Sigmoid colon (tissue), 7 donors: Measurements from ENCODE around the gene NTHL1. TPM values are rescaled to one million over a fixed set of nuclear protein-coding genes. Genes with fewer than 3 reads are reported as not detected.

Source experiments
- DNase-seq: peaks from one replicate; pipeline ENCODE4 v3.0.0-alpha.2; 2019
- H3K27ac ChIP-seq, 4 donors: fragments of 200-600 bp; sonication (generic); one replicate each; pipeline ENCODE4 v1.5.1; 2016 to 2019; ENCODE audit warnings: mild to moderate bottlenecking in 1 of 4
- H3K27me3 ChIP-seq, 3 donors: fragments of 200-600 bp; sonication (generic); one replicate each; pipeline ENCODE4 v1.5.1; 2019; ENCODE audit warnings: mild to moderate bottlenecking in 1 of 3
- H3K36me3 ChIP-seq, 4 donors: fragments of 200-600 bp; sonication (generic); one replicate each; pipeline ENCODE4 v1.5.1; 2016 to 2019
- H3K4me1 ChIP-seq, 4 donors: fragments of 200-600 bp; sonication (generic); one replicate each; pipeline ENCODE4 v1.5.1; 2017 to 2019
- H3K4me3 ChIP-seq, 4 donors: fragments of 200-600 bp; sonication (generic); one replicate each; pipeline ENCODE4 v1.5.1; 2017 to 2019; ENCODE audit warnings: mild to moderate bottlenecking in 2 of 4, moderate library complexity in 1 of 4
- H3K9me3 ChIP-seq, 4 donors: fragments of 200-600 bp in 3 of 4; sonication (generic) in 3 of 4; one replicate each; pipeline versions ENCODE4 v1.5.1 to v1.6.1; 2013 to 2019
- EP300 ChIP-seq, 4 donors: sonication (generic); formaldehyde crosslinking; IDR thresholded peaks; one replicate each; pipeline ENCODE4 v1.6.1; 2017; ENCODE audit warnings: antibody characterized with exemption in 4 of 4
- POLR2A ChIP-seq, 2 donors: fragments of 450-650 bp; IDR thresholded peaks; one replicate each; pipeline ENCODE4 v1.6.1; 2016; ENCODE audit warnings: antibody characterized with exemption in 2 of 2, mild to moderate bottlenecking in 2 of 2, moderate library complexity in 2 of 2
- POLR2AphosphoS5 ChIP-seq, 4 donors: sonication (generic); formaldehyde crosslinking; IDR thresholded peaks; one replicate each; pipeline ENCODE4 v1.6.1; 2017; ENCODE audit warnings: antibody characterized with exemption in 4 of 4
- WGBS, 2 donors: extraction: QIAGEN DNeasy Blood & Tissue Kit; methylation state at CpG; one replicate each; pipeline ENCODE4 v1.1.7; 2013; 5-methylcytosine and 5-hydroxymethylcytosine counted together
- intact Hi-C: fragments of 100-400 bp; cut with DNase I; formaldehyde crosslinking; loops from one replicate; pipeline ENCODE4 v1.15.1; 2023
- polyA plus RNA-seq, 3 donors: library from polyadenylated mRNA; stranded (reverse); fragments of 200-250 nt; gene quantifications; one replicate each; pipeline ENCODE4 v1.2.3, GENCODE V29; 2013
- total RNA-seq, 4 donors: library from RNA; depleted of rRNA; stranded (reverse); fragments of >200 nt; gene quantifications; one replicate each; pipeline ENCODE4 v1.1.0, GENCODE V29; 2016
- TF ChIP-seq, protein P1 (sequence below), 4 experiments: fragments of 450-650 bp in 3 of 4; fragments of 200-600 bp in 1 of 4; IDR thresholded peaks; one replicate each; pipeline ENCODE4 v1.5.1; 2016 to 2019; ENCODE audit warnings: antibody characterized with exemption in 4 of 4, mild to moderate bottlenecking in 3 of 4, moderate library complexity in 2 of 4
- donor health status: healthy with polysubstance abuse.
- donor health status: Bipolar disorder and iron deficiency.
- donor health status: healthy.

Gene NTHL1
- total and polyA plus RNA-seq, 7 donors, result 18.4 to 44.5 (median 28.5) TPM

DNA sequence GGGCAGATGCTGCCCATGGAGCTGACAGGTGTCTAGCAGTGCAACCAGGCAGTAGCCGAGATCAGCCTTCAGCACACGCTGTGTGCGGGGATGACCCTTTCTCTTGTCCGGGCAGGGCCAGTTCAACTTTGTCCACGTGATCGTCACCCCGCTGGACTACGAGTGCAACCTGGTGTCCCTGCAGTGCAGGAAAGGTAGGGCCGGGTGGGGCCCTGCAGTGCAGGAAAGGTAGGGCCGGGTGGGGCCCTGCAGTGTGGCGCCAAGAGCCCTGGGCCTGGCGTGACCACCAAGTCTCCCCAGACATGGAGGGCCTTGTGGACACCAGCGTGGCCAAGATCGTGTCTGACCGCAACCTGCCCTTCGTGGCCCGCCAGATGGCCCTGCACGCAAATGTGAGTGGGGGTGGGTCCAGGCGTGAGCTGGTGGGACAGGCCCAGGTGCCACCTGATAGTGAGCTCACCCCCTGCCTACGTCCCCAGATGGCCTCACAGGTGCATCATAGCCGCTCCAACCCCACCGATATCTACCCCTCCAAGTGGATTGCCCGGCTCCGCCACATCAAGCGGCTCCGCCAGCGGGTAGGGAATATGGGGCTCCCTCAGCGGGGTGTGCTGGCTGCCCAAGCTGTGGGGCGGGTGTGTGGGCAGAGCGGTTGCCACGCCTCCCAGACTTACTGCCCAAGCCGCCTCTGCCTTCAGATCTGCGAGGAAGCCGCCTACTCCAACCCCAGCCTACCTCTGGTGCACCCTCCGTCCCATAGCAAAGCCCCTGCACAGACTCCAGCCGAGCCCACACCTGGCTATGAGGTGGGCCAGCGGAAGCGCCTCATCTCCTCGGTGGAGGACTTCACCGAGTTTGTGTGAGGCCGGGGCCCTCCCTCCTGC lies 40.4 kb upstream of the NTHL1 start:
- intact Hi-C loops, result no loop called here

DNA sequence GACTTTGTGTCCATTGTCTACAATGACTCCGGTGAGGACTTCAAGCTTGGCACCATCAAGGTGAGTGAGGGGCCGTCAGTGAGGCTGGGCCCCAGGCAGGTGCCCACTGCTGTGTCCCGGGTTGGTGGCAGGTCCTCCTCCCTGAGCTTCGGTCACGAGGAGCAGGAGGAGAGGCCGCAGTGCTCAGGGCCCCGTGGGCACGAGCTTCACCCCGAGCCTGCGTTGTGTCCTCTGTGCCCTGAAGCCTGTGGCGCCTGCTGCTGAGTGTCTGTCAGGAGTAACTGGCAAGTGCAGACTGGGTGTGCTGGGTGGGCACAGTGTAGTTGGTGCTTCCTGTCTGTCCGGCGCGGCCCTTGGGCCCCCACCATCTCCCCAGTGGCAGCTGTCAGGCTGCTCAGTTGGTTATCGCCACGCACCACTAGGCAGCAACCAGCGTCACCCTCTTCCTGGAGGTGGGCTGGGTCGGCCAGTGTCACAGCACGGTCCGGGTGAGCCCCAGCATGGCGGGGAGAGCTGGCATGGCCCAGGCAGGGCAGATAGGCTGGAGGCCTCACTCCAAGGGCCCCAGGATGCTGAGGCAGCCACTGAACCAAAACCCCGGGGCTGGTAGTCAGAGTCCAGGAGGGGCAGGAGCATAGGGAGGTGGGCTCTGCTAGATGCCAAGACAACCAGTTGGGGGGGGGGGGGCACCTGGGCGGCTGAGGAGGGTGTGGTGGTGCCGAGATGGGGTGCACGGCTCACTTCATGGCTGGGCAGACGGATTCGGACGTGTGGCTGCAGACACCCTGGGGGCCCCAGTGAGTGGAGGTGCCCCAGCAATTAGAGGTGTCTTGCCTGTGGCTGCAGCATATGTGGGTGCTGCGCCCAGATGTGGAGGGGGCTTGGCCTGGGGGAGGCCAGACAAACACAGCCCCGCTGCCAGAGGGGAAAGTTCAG lies 39.4 kb upstream of the NTHL1 start:
- H3K4me3 ChIP-seq, result no peak overlapping the region
- peaks cover 23 to 84% (median 41%) of the 10 kb centered on the region in 4 donors for H3K36me3 ChIP-seq
- no peaks in the 10 kb centered on the region for H3K27me3 ChIP-seq
- H3K4me1 ChIP-seq, result peaks cover 0 to 29% (median 27%) of the 10 kb centered on the region in 4 donors
- TF ChIP-seq POLR2AphosphoS5 (IDR thresholded peaks at IDR 0.05) (peak in 1 of 4 donors; percentile 44), POLR2A (IDR thresholded peaks at IDR 0.05) (no peak)
- DNase-seq, result no peak
- H3K27ac ChIP-seq, result peak overlapping the region in 3 of 4 donors; percentile 3 to 26 (median 18)
- intact Hi-C loops, result no loop called here
- no peaks in the 10 kb centered on the region for H3K9me3 ChIP-seq
- 89 to 92% methylated on average over 30 of the region's 30 CpGs for WGBS, 2 donors

More for the DNA sequence above, 40.4 kb upstream of the NTHL1 start:
- WGBS, 2 donors, result 81 to 92% methylated on average over 41 of the region's 41 CpGs
- Histone ChIP-seq H3K27ac (no peak overlapping the region), H3K36me3 (peaks cover 29 to 88% (median 47%) of the 10 kb centered on the region in 4 donors), H3K9me3 (no peaks in the 10 kb centered on the region), H3K27me3 (no peaks in the 10 kb centered on the region), H3K4me3 (no peak overlapping the region), H3K4me1 (peaks cover 0 to 29% (median 28%) of the 10 kb centered on the region in 4 donors)
- no peak for DNase-seq
- peak in 1 of 4 donors; percentile 20 for TF ChIP-seq POLR2AphosphoS5 (IDR thresholded peaks at IDR 0.05)
- TF ChIP-seq, protein P1, sequence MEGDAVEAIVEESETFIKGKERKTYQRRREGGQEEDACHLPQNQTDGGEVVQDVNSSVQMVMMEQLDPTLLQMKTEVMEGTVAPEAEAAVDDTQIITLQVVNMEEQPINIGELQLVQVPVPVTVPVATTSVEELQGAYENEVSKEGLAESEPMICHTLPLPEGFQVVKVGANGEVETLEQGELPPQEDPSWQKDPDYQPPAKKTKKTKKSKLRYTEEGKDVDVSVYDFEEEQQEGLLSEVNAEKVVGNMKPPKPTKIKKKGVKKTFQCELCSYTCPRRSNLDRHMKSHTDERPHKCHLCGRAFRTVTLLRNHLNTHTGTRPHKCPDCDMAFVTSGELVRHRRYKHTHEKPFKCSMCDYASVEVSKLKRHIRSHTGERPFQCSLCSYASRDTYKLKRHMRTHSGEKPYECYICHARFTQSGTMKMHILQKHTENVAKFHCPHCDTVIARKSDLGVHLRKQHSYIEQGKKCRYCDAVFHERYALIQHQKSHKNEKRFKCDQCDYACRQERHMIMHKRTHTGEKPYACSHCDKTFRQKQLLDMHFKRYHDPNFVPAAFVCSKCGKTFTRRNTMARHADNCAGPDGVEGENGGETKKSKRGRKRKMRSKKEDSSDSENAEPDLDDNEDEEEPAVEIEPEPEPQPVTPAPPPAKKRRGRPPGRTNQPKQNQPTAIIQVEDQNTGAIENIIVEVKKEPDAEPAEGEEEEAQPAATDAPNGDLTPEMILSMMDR (IDR thresholded peaks at IDR 0.05), result no peak

DNA sequence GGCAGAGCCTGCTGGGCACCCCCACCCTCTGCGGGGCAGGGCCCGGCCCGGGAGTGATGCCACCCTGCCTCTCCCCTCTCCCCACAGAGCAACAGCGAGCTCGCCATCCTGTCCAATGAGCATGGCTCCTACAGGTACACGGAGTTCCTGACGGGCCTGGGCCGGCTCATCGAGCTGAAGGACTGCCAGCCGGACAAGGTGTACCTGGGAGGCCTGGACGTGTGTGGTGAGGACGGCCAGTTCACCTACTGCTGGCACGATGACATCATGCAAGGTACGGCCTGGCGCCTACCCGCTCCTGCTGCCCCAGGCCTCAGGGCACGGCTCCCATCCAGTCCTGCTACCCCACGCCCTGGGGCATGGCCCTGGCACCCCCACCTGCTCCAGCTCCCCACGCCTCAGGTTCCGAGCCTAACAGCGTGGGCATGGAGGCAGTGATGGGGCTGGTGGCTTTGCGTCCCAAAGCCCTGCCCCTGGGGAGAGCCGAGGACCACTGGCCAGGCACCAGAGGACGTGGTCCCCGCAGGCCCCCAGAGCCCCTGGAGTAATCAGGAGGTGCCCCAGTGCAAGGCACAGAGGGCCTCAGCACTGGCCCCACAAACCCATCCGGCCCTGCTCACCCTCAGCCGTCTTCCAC lies 38.6 kb upstream of the NTHL1 start:
- Histone ChIP-seq H3K4me3 (no peak overlapping the region), H3K27me3 (no peaks in the 10 kb centered on the region), H3K27ac (peak overlapping the region in 3 of 4 donors; percentile 18 to 37 (median 26)), H3K9me3 (no peaks in the 10 kb centered on the region), H3K36me3 (peaks cover 18 to 84% (median 42%) of the 10 kb centered on the region in 4 donors), H3K4me1 (peaks cover 0 to 27% (median 22%) of the 10 kb centered on the region in 4 donors)
- peak in 1 of 4 donors; percentile 26 for TF ChIP-seq POLR2AphosphoS5 (IDR thresholded peaks at IDR 0.05)
- no peak for TF ChIP-seq POLR2A (IDR thresholded peaks at IDR 0.05)
- no peak for DNase-seq
- 93 to 95% methylated on average over 27 of the region's 27 CpGs for WGBS, 2 donors
- intact Hi-C loops, result no loop called here

DNA sequence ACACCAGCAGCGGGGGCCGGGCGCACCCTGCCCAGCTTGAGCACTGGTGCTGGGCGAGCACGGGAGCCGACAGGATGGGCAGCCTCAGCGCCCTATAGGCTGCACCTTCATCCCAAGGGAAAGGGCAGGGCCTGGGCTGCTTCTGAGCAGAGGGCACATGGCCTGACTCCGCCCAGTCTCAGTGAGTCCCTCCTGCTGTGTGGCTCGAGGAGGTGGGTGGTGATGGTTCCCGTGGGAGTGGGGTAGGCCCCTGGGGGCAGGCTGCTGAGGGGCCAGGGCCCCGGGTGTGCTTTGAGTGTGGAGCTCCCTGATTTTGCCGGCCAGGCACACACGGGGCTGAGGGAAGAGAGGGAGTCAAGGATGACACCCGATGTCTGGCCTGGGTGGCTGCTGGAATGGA lies 38.0 kb upstream of the NTHL1 start:
- H3K4me3 ChIP-seq, result no peak overlapping the region
- no peaks in the 10 kb centered on the region for H3K27me3 ChIP-seq
- intact Hi-C loops, result no loop called here
- WGBS, 2 donors, result 74 to 78% methylated on average over 14 of the region's 14 CpGs
- TF ChIP-seq, protein P1 (IDR thresholded peaks at IDR 0.05), result no peak
- TF ChIP-seq POLR2A (IDR thresholded peaks at IDR 0.05) (no peak), POLR2AphosphoS5 (IDR thresholded peaks at IDR 0.05) (no peak), EP300 (IDR thresholded peaks at IDR 0.05) (no peak)
- peaks cover 16 to 82% (median 40%) of the 10 kb centered on the region in 4 donors for H3K36me3 ChIP-seq
- H3K27ac ChIP-seq, result peak overlapping the region in 3 of 4 donors; percentile 18 to 37 (median 26)
- peaks cover 0 to 27% (median 22%) of the 10 kb centered on the region in 4 donors for H3K4me1 ChIP-seq
- no peaks in the 10 kb centered on the region for H3K9me3 ChIP-seq
- no peak for DNase-seq

DNA sequence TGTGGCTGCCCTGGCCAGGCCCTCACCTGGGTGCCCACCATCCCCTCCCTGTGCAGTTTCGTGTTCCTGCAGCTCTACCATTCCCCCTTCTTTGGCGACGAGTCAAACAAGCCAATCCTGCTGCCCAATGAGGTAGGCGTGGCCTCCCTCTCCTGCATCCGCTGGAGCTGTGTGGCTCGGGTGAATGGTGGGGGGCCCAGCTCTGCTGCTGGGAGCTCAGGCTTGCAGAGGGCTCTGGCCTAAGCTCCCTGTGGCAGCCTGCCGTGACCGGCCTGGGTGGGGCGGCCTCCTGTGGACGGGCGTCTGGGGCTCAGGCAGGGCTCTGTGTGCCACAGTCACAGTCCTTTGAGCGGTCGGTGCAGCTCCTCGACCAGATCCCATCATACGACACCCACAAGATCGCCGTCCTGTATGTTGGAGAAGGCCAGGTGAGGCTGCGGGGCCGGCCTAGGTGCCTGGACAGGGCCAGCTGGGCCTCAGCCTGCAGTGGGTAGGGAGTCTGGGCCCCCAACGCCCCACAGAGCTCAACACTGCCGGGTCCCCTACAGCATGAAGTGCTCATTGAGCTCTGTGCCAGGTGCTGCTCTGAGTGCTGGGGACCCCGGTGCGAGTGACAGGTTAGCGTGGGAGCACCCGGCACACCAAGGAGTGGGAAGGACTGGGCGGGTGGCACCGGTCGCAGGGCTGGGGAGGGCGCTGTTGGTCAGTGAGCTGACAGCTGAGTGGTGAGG lies 37.4 kb upstream of the NTHL1 start:
- intact Hi-C loops, result no loop called here
- H3K9me3 ChIP-seq, result no peaks in the 10 kb centered on the region
- peaks cover 11 to 81% (median 36%) of the 10 kb centered on the region in 4 donors for H3K36me3 ChIP-seq
- H3K4me1 ChIP-seq, result peaks cover 0 to 27% (median 22%) of the 10 kb centered on the region in 4 donors
- H3K27ac ChIP-seq, result peak overlapping the region in 3 of 4 donors; percentile 18 to 37 (median 26)
- H3K27me3 ChIP-seq, result no peaks in the 10 kb centered on the region
- DNase-seq, result no peak
- no peak overlapping the region for H3K4me3 ChIP-seq
- 93 to 94% methylated on average over 29 of the region's 29 CpGs for WGBS, 2 donors
- TF ChIP-seq POLR2AphosphoS5 (IDR thresholded peaks at IDR 0.05) (peak in 1 of 4 donors; percentile 12), EP300 (IDR thresholded peaks at IDR 0.05) (no peak), POLR2A (IDR thresholded peaks at IDR 0.05) (no peak)
- TF ChIP-seq, protein P1 (IDR thresholded peaks at IDR 0.05), result no peak
